Choroid plexus epithelial cell (primary cell): ENCODE results near the gene TMEM182.

Experiments used
- DNase-seq: peaks from one replicate; pipeline ENCODE4 v3.0.0-alpha.2; 2010; ENCODE audit warnings: low read depth
- H3K4me3 ChIP-seq: 2 replicates; pipeline ENCODE4 v1.5.1; 2011; ENCODE audit warnings: low read depth, mild to moderate bottlenecking, control low read depth, low read length, moderate library complexity
- TF ChIP-seq, protein P1 (sequence below): conservative IDR thresholded peaks from 2 replicates; pipeline ENCODE4 v1.5.1; 2011; ENCODE audit warnings: low read depth, mild to moderate bottlenecking, control low read depth, inconsistent platforms, low read length, moderate library complexity

TMEM182 gene

DNA sequence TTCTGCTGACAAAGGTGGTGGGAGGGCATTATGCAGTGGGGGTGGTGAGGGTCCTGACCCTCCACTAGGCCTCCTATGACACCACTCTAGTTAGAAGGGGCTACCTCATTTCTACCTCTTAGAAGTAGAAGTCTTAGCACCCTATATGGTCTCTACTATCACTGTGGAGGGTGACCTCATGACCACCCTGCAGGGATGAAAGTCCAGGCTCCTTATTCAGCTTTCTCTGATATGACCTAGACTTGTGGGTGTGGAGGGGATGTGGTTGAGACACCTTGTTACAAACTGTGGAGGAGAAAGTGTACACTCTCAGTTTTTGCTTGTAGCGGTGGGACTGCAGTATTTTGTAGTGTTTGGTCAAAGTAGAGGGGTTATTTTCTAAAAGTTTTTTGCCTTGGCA is 18.6 kb downstream of the TMEM182 start:
- TF ChIP-seq, protein P1, sequence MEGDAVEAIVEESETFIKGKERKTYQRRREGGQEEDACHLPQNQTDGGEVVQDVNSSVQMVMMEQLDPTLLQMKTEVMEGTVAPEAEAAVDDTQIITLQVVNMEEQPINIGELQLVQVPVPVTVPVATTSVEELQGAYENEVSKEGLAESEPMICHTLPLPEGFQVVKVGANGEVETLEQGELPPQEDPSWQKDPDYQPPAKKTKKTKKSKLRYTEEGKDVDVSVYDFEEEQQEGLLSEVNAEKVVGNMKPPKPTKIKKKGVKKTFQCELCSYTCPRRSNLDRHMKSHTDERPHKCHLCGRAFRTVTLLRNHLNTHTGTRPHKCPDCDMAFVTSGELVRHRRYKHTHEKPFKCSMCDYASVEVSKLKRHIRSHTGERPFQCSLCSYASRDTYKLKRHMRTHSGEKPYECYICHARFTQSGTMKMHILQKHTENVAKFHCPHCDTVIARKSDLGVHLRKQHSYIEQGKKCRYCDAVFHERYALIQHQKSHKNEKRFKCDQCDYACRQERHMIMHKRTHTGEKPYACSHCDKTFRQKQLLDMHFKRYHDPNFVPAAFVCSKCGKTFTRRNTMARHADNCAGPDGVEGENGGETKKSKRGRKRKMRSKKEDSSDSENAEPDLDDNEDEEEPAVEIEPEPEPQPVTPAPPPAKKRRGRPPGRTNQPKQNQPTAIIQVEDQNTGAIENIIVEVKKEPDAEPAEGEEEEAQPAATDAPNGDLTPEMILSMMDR, result no peak
- H3K4me3 ChIP-seq, result no peak overlapping the region
- DNase-seq, result no peak

DNA sequence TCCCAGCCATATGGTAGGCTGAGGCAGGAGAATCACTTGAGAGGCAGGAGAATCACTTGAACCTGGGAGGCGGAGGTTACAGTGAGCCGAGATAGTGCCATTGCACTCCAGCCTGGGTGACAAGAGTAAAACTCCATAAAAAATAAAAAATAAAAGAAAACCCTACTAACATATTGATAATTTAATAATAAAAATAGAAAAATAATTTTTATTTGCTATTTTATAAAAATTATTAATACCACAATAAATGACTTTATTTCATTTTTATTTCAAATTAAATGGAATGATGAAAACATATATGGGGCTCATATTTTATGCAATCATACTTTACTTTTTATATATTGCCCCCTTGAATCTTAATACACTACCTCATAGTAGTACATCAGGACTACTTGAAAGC is 20.4 kb downstream of the TMEM182 start:
- H3K4me3 ChIP-seq, result no peak overlapping the region
- TF ChIP-seq, protein P1, result no peak
- no peak for DNase-seq

DNA sequence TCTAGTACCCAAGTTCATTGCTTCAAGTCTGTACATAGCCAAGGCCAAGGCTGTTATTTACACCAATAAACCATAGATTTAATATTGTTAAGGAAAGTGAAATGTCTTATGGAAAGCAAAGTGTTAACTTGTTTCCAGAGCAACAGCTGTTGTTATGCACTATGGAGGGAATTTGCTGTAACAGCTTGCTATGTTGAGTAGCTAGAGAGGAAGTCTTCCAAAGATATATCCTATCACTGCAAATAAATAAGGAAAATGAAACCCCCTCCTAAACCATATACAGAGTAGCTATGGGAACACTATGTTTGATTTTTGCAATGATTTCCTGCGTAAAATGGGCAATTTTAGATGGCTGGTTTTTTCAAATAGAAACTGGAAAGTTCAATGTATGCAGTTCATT is 21.1 kb downstream of the TMEM182 start:
- no peak for DNase-seq
- TF ChIP-seq, protein P1, result no peak
- H3K4me3 ChIP-seq, result no peak overlapping the region

DNA sequence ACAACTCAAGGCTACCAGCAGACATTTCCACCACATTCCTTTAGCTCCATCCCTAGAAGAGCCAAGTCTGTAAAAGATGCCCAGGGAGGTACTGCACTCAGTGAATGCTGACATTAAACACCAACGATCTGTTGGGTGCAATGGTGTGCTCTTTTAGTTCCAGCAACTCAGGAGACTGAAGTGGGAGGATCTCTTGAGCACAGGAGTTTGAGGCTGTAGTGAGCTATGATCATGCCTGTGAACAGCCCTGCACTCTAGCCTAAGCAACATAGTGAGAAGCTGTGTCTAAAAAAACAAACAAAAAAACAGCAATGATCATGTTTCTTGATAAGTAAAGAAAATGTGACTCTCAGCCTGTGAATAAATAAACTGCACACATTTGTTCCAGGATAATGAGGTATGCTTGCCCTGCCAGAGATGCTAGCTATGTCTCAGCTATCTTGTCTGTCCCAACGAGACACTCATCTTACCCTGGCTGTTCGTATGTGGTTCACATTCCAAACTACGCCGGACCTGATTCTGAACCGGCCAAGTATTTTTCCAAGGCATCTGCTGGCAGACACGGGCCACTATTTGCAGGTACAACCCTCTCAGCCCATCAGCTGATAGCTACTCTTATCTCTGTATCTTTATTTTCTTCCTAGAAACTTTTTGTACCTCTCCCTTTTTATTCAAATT is 21.8 kb downstream of the TMEM182 start:
- H3K4me3 ChIP-seq, result no peak overlapping the region
- TF ChIP-seq, protein P1, result no peak
- no peak for DNase-seq

DNA sequence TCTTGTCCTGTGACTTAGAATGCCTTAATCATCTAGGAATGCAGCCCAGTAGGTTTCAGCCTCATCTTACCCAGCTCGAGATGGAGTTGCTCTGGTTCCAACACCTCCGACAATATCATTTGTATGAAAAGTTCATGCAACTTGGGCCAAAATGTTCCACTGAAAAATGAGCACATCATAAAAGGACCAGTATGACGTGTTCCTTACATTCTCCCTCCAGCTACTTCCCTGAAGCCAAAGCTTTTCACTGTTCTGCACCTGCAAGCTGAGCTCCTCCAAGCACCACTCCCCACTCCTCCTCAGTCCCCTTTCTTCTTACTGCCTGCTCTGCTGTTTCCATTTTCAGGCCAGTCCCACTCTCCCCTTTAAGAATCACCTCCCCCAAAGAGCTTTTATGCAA is 23.1 kb downstream of the TMEM182 start:
- TF ChIP-seq, protein P1, result no peak
- no peak for DNase-seq
- H3K4me3 ChIP-seq, result no peak overlapping the region

DNA sequence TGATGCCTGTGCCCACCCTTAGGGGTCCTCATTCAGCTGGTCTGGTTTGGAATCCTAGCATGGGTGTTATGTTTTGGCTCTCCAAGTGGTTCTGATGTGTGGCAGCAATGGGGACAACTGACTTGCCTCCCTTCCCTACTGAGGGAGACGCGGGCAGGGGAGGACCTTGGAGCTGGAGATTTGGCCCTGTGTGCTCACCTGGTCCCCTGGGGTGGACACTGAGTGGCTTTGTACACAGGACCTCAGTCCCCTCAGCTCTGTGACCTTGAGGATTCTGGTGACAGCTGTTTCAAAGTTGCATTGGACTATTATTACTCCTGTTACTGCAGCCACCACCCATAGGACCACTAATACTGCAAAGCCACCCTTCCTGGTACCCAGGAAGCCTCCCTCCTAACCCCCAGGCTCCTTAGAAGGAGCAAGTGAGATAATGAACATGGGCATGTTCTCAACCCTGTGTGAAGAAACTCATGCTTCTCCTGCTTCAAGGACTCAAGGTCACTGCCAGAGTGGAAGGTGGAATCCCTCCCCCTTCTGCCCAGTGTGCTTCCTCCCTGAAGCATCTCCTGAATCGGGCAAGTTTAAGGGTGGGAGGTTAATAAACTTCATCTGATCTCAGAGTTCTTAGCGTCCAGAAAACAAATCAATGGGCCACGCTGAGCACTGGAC is 26.5 kb downstream of the TMEM182 start:
- DNase-seq, result no peak
- TF ChIP-seq, protein P1, result no peak
- H3K4me3 ChIP-seq, result no peak overlapping the region

DNA sequence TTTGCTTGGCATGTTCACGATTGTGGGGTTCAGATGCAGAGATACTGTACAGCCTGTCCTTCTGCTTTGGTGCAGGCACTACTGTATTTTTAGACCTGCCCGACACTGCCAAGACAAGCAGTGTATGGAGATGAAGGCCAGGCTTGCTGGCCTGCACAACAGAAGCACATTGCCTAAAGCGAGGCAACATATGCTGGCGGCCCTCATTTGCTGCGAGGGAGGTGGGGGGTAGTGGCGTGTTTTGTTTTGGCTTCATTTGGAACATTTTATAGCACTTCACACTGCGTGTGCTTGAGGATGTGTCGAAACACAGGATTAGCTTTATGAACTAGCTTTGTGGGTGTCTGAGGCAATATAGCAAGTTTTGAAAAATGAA is 27.0 kb downstream of the TMEM182 start:
- DNase-seq, result peak; percentile 26
- TF ChIP-seq, protein P1, result no peak
- no peak overlapping the region for H3K4me3 ChIP-seq
